Measurements from ENCODE around the gene CDCP2. TPM values are rescaled to one million over a fixed set of nuclear protein-coding genes. Genes with fewer than 3 reads are reported as not detected.
"Not testable (repeated sequence)": the region's sequence is repeated elsewhere in the genome, so short reads cannot be mapped to it uniquely, and the experiment has no call there.

CDCP2 gene
- total RNA-seq, 1 experiment from 2014 or later, result not detected

GRCh38 chr1:54096877-54097240 is 55.9 kb downstream of the CDCP2 start:
- no peak for DNase-seq
- no peaks in the 10 kb centered on the region for H3K36me3 ChIP-seq (ENCODE audit: low read depth, low read length)
- H3K27ac ChIP-seq (ENCODE audit: low read length), result no peak overlapping the region
- H3K9me2 ChIP-seq (replicated peaks; ENCODE audit: low read length), result no peaks in the 10 kb centered on the region
- ATAC-seq, result no peak
- BruUV-seq (replicated peaks), result no TSS peak
- ChIA-PET POLR2A (ENCODE audit: unreplicated experiment) (no interaction called here), CTCF (no interaction called here)
- no peak overlapping the region for H2AFZ ChIP-seq (ENCODE audit: low read length)
- TF ChIP-seq CTCF (conservative IDR thresholded peaks at IDR 0.05; ENCODE audit: low read depth, low read length), result no peak
- TF ChIP-seq EZH2phosphoT487 (IDR thresholded peaks at IDR 0.05; ENCODE audit: borderline replicate concordance, low read length), result no peak
- no peak for TF ChIP-seq EZH2 (IDR thresholded peaks at IDR 0.05; ENCODE audit: low read length, unreplicated experiment)
- H3K9me3 ChIP-seq (ENCODE audit: low read length), result no peaks in the 10 kb centered on the region
- intact Hi-C loops (cut with micrococcal nuclease), result no loop called here
- no peaks in the 10 kb centered on the region for H4K20me1 ChIP-seq (ENCODE audit: low read length)
- H3K4me3 ChIP-seq (ENCODE audit: low read length), result no peak overlapping the region
- H3K4me2 ChIP-seq (ENCODE audit: low read length), result no peak overlapping the region
- H3K27me3 ChIP-seq (ENCODE audit: low read length), result no peaks in the 10 kb centered on the region
- H3K4me1 ChIP-seq (ENCODE audit: insufficient read depth, low read length), result peaks cover 12% of the 10 kb centered on the region
- H3K79me2 ChIP-seq (ENCODE audit: low read length), result no peaks in the 10 kb centered on the region
- H3K9ac ChIP-seq (ENCODE audit: low read length), result no peak overlapping the region
- no peaks in the 10 kb centered on the region for H3F3A ChIP-seq (ENCODE audit: low read length, unreplicated experiment)

GRCh38 chr1:54096227-54096876 is 56.4 kb downstream of the CDCP2 start:
- Histone ChIP-seq H3K4me1 (ENCODE audit: insufficient read depth, low read length) (peaks cover 12% of the 10 kb centered on the region), H4K20me1 (ENCODE audit: low read length) (no peaks in the 10 kb centered on the region), H3K9ac (ENCODE audit: low read length) (no peak overlapping the region), H3K79me2 (ENCODE audit: low read length) (no peaks in the 10 kb centered on the region), H3K9me2 (replicated peaks; ENCODE audit: low read length) (no peaks in the 10 kb centered on the region), H3K9me3 (ENCODE audit: low read length) (no peaks in the 10 kb centered on the region), H3K27ac (ENCODE audit: low read length) (no peak overlapping the region), H3K4me3 (ENCODE audit: low read length) (no peak overlapping the region), H3K36me3 (ENCODE audit: low read depth, low read length) (no peaks in the 10 kb centered on the region), H3K27me3 (ENCODE audit: low read length) (no peaks in the 10 kb centered on the region), H3K4me2 (ENCODE audit: low read length) (no peak overlapping the region), H2AFZ (ENCODE audit: low read length) (no peak overlapping the region), H3F3A (ENCODE audit: low read length, unreplicated experiment) (no peaks in the 10 kb centered on the region)
- ATAC-seq (no peak), DNase-seq (no peak)
- CTCF ChIA-PET, result no interaction called here
- POLR2A ChIA-PET (ENCODE audit: unreplicated experiment), result no interaction called here
- BruUV-seq (replicated peaks), result no TSS peak
- TF ChIP-seq CTCF (conservative IDR thresholded peaks at IDR 0.05; ENCODE audit: low read depth, low read length) (no peak), EZH2phosphoT487 (IDR thresholded peaks at IDR 0.05; ENCODE audit: borderline replicate concordance, low read length) (no peak), EZH2 (IDR thresholded peaks at IDR 0.05; ENCODE audit: low read length, unreplicated experiment) (no peak)
- intact Hi-C loops (cut with micrococcal nuclease), result no loop called here

GRCh38 chr1:54095546-54096226 is 57.1 kb downstream of the CDCP2 start:
- ChIA-PET POLR2A (ENCODE audit: unreplicated experiment) (no interaction called here), CTCF (no interaction called here)
- no peak overlapping the region for H3K4me2 ChIP-seq (ENCODE audit: low read length)
- H3K27ac ChIP-seq (ENCODE audit: low read length), result no peak overlapping the region
- no peak for ATAC-seq
- H3K9me3 ChIP-seq (ENCODE audit: low read length), result no peaks in the 10 kb centered on the region
- no peak overlapping the region for H3K4me3 ChIP-seq (ENCODE audit: low read length)
- no peak overlapping the region for H2AFZ ChIP-seq (ENCODE audit: low read length)
- intact Hi-C loops (cut with micrococcal nuclease), result no loop called here
- H3K79me2 ChIP-seq (ENCODE audit: low read length), result no peaks in the 10 kb centered on the region
- no peaks in the 10 kb centered on the region for H3K27me3 ChIP-seq (ENCODE audit: low read length)
- no TSS peak for BruUV-seq (replicated peaks)
- peaks cover 12% of the 10 kb centered on the region for H3K4me1 ChIP-seq (ENCODE audit: insufficient read depth, low read length)
- DNase-seq, result no peak
- TF ChIP-seq EZH2 (IDR thresholded peaks at IDR 0.05; ENCODE audit: low read length, unreplicated experiment) (no peak), CTCF (conservative IDR thresholded peaks at IDR 0.05; ENCODE audit: low read depth, low read length) (no peak), EZH2phosphoT487 (IDR thresholded peaks at IDR 0.05; ENCODE audit: borderline replicate concordance, low read length) (no peak)
- H3K9me2 ChIP-seq (replicated peaks; ENCODE audit: low read length), result no peaks in the 10 kb centered on the region
- no peak overlapping the region for H3K9ac ChIP-seq (ENCODE audit: low read length)
- no peaks in the 10 kb centered on the region for H4K20me1 ChIP-seq (ENCODE audit: low read length)
- H3K36me3 ChIP-seq (ENCODE audit: low read depth, low read length), result no peaks in the 10 kb centered on the region
- H3F3A ChIP-seq (ENCODE audit: low read length, unreplicated experiment), result no peaks in the 10 kb centered on the region

- Histone ChIP-seq H3K4me1 (ENCODE audit: insufficient read depth, low read length) (peaks cover 12% of the 10 kb centered on the region), H3K27ac (ENCODE audit: low read length) (peak overlapping the region; percentile 37; the same call in 1 of the 2 replicates), H3K4me2 (ENCODE audit: low read length) (peak overlapping the region; percentile 23; the same call in 1 of the 2 replicates)
- BruUV-seq (replicated peaks); H2AFZ ChIP-seq (ENCODE audit: low read length); H3F3A ChIP-seq (ENCODE audit: low read length, unreplicated experiment); intact Hi-C loops (cut with micrococcal nuclease); H3K9me2 ChIP-seq (replicated peaks; ENCODE audit: low read length); H3K27me3 ChIP-seq (ENCODE audit: low read length); H3K9me3 ChIP-seq (ENCODE audit: low read length); DNase-seq; H3K9ac ChIP-seq (ENCODE audit: low read length); CTCF ChIA-PET; H3K36me3 ChIP-seq (ENCODE audit: low read depth, low read length); H3K79me2 ChIP-seq (ENCODE audit: low read length); H3K4me3 ChIP-seq (ENCODE audit: low read length); ATAC-seq; H4K20me1 ChIP-seq (ENCODE audit: low read length): not testable (repeated sequence)
- POLR2A ChIA-PET (ENCODE audit: unreplicated experiment), result interaction anchor here (0.6 kb wide), 1 partner anchor 135 kb away, joined by 25 read pairs; no protein-coding TSS in a partner anchor
These were observed 58.1 kb downstream of the CDCP2 start for GRCh38 chr1:54094730-54095105.

All from PC-3 (cell line).